Nephron (organoid): ENCODE data around the gene ABCA13.

Experiments used
- H3K27ac Mint-ChIP-seq, 3 experiments: 2 replicates each; pipeline ENCODE4 v1.8.0; 2020; ENCODE audit warnings: mixed read lengths in 3 of 3, mild to moderate bottlenecking in 2 of 3, moderate library complexity in 1 of 3
- H3K27me3 Mint-ChIP-seq: 2 replicates; pipeline ENCODE4 v1.8.0; 2021; ENCODE audit warnings: low read depth, mild to moderate bottlenecking, moderate library complexity, mixed read lengths
- H3K36me3 Mint-ChIP-seq: 2 replicates; pipeline ENCODE4 v1.8.0; 2020; ENCODE audit warnings: low read depth, mixed read lengths
- H3K4me1 Mint-ChIP-seq: 2 replicates; pipeline ENCODE4 v1.8.0; 2020; ENCODE audit warnings: mixed read lengths
- H3K4me3 Mint-ChIP-seq, 3 experiments: 2 replicates each; pipeline ENCODE4 v1.8.0; 2020; ENCODE audit warnings: mild to moderate bottlenecking in 3 of 3, mixed read lengths in 3 of 3, moderate library complexity in 2 of 3
- H3K9me3 Mint-ChIP-seq: 2 replicates; pipeline ENCODE4 v1.8.0; 2020; ENCODE audit warnings: mixed read lengths
- TF ChIP-seq, protein P1 (sequence below), 3 experiments: fragments of 200-600 bp; sonication (generic); IDR thresholded peaks; one replicate each; pipeline ENCODE4 v1.5.0; 2021; ENCODE audit warnings: antibody characterized with exemption in 3 of 3; ENCODE audit not compliant: unreplicated experiment in 3 of 3

The ABCA13 gene

DNA sequence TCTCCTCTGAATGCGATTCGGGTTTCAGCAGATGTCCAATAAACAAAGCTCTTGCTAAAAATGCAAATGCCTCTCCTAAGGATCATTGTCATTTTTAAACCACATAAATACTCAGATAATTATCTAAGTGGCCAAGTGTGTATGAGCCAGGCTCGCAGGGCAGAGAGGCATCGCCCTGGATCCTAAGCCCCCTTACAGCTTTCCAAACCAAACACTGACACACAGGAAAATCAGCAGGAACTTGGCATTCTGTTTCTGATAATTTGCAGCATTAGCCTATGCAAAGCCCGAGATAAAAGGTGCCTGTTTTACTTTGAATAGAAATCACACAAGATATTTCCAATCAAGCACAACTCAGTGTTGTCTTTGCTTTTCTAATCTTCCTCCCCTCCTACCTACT is 134.4 kb downstream of the ABCA13 start:
- TF ChIP-seq, protein P1, sequence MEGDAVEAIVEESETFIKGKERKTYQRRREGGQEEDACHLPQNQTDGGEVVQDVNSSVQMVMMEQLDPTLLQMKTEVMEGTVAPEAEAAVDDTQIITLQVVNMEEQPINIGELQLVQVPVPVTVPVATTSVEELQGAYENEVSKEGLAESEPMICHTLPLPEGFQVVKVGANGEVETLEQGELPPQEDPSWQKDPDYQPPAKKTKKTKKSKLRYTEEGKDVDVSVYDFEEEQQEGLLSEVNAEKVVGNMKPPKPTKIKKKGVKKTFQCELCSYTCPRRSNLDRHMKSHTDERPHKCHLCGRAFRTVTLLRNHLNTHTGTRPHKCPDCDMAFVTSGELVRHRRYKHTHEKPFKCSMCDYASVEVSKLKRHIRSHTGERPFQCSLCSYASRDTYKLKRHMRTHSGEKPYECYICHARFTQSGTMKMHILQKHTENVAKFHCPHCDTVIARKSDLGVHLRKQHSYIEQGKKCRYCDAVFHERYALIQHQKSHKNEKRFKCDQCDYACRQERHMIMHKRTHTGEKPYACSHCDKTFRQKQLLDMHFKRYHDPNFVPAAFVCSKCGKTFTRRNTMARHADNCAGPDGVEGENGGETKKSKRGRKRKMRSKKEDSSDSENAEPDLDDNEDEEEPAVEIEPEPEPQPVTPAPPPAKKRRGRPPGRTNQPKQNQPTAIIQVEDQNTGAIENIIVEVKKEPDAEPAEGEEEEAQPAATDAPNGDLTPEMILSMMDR (IDR thresholded peaks at IDR 0.05; ENCODE audit: unreplicated experiment in 3 of 3): no peak
- H3K9me3 Mint-ChIP-seq: no peaks in the 10 kb centered on the region
- no peak overlapping the region for H3K4me3 Mint-ChIP-seq
- peaks cover 7% of the 10 kb centered on the region for H3K4me1 Mint-ChIP-seq
- H3K36me3 Mint-ChIP-seq: no peaks in the 10 kb centered on the region
- no peak overlapping the region for H3K27ac Mint-ChIP-seq
- no peaks in the 10 kb centered on the region for H3K27me3 Mint-ChIP-seq

DNA sequence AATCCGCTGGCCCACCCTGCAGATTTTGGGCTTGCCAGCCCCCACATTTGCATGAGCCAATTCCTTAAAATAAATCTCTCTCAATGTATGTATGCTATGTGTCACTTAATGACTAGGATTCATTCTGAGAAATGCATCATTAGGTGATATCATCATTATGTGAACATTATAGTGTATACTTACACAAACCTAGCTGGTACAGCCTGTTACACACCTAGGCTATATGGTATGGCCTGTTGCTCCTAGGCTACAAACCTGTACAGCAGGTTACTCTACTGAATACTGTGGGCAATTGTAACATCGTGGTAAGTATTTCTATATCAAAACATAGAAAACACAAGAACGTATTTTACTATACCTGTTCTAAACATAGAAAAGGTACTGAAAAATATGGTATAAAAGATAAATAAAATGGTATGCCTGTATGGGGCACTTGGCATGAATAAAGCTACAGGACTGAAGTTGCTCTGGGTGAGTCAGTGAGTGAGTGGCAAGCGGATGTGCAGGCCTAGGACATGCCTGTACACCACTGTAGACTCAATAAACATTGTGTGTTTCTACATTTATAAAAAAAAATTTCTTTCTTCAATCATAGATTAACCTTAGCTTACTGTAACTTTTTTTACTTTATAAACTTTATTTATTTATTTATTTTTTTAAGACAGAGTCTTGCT is 135.9 kb downstream of the ABCA13 start:
- TF ChIP-seq, protein P1 (IDR thresholded peaks at IDR 0.05; ENCODE audit: unreplicated experiment in 3 of 3): no peak
- Mint-ChIP-seq H3K27me3 (no peaks in the 10 kb centered on the region), H3K36me3 (no peaks in the 10 kb centered on the region), H3K4me1 (no peaks in the 10 kb centered on the region), H3K9me3 (no peaks in the 10 kb centered on the region), H3K27ac (no peak overlapping the region), H3K4me3 (no peak overlapping the region)

DNA sequence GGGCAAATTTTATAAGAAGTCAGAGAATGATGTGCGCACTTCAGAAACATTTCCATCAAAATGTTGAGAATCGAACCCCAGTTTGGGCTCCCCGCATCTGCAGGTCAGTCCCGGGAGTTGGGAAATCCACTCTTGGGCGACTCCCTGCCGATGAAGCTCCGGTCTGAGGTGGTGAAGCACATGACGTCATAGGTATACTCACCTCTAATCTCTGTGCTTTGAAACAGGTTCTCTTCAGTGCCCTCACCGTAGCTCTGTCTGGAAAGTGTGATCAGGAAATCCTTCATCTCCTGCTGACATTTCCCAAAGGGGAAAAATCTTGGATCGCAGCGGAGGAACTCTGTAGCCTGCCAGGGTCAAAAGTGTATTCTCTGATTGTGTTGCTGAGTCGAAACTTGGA is 138.5 kb downstream of the ABCA13 start:
- TF ChIP-seq, protein P1 (IDR thresholded peaks at IDR 0.05; ENCODE audit: unreplicated experiment in 3 of 3): no peak
- Mint-ChIP-seq H3K9me3 (no peaks in the 10 kb centered on the region), H3K4me3 (no peak overlapping the region), H3K27me3 (no peaks in the 10 kb centered on the region), H3K4me1 (no peaks in the 10 kb centered on the region), H3K36me3 (no peaks in the 10 kb centered on the region), H3K27ac (no peak overlapping the region)

DNA sequence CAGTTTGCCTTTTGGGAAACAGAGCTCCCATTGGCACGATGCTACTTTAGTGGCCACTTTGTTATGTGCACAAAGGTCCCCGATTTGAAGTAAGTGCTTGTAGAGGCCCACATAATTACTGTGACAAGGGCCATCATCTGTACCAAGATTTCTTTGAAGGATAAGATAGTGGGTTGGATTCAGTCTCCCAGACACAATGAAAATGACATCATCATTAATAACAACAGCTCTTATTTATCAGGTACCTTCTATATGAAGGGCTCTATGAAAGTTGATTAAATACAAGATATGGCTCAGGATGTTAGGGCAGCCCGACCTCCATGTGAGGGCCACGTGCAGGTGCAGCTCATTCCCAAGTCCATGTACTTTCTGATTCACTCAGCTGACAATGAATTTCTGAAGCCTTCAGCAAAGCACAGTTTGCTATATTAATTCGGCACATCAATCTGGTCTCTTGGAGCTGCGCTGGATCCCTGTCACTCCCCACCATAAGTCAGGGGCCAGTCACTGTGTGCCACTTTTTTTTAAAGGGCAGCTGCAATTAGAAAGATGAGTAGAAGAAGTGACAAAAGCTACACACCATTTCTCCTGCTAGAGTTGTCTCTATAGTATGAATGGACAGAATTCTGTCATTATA is 140.3 kb downstream of the ABCA13 start:
- Mint-ChIP-seq H3K27ac (no peak overlapping the region), H3K9me3 (no peaks in the 10 kb centered on the region), H3K36me3 (no peaks in the 10 kb centered on the region), H3K4me3 (no peak overlapping the region), H3K27me3 (no peaks in the 10 kb centered on the region), H3K4me1 (no peaks in the 10 kb centered on the region)
- TF ChIP-seq, protein P1 (IDR thresholded peaks at IDR 0.05; ENCODE audit: unreplicated experiment in 3 of 3): no peak

DNA sequence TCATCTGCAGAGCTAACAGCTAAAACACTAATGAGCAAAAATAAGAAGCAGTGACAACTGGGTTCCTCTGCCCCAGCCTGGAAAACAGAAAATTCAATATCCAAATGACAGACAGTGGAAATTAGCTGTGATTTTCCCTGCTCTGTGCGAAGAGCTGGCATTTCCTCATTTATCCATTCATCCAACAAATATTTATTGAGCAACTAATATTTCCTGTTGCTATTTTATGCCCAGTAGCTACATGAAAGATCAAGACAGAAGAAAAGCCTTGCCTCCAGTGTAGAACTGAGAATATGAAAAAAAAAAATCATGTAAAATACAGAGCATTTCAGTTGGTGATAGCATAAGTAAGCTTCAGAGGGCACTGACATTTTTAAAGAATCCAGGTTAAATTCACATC is 140.9 kb downstream of the ABCA13 start:
- TF ChIP-seq, protein P1 (IDR thresholded peaks at IDR 0.05; ENCODE audit: unreplicated experiment in 3 of 3): no peak
- H3K9me3 Mint-ChIP-seq: no peaks in the 10 kb centered on the region
- H3K27me3 Mint-ChIP-seq: no peaks in the 10 kb centered on the region
- H3K36me3 Mint-ChIP-seq: no peaks in the 10 kb centered on the region
- H3K4me3 Mint-ChIP-seq: no peak overlapping the region
- no peaks in the 10 kb centered on the region for H3K4me1 Mint-ChIP-seq
- H3K27ac Mint-ChIP-seq: no peak overlapping the region

DNA sequence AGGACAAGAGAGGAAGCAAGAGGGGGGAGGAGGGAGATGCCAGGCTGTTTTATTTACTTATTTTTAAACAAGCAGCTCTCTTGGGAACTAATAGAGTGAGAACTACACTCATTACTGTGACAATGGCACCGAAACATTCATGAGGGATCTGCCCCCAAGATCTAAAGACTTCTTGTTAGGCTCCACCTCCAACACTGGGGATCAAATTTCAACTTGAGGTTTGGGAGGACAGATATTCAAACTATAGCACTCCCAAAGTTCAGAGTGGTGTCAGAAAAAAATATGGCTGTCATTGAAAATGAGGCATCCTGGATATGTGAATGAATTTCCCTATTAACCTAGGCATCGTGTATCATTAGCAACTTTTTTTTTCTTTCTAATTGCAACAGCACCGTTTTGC is 145.5 kb downstream of the ABCA13 start:
- TF ChIP-seq, protein P1 (IDR thresholded peaks at IDR 0.05; ENCODE audit: unreplicated experiment in 3 of 3): no peak
- H3K27me3 Mint-ChIP-seq: no peaks in the 10 kb centered on the region
- no peaks in the 10 kb centered on the region for H3K4me1 Mint-ChIP-seq
- no peak overlapping the region for H3K4me3 Mint-ChIP-seq
- no peaks in the 10 kb centered on the region for H3K9me3 Mint-ChIP-seq
- no peaks in the 10 kb centered on the region for H3K36me3 Mint-ChIP-seq
- no peak overlapping the region for H3K27ac Mint-ChIP-seq
